NCI-H446 (cell line): ENCODE data around the gene ZIC2.
"Not testable (repeated sequence)": the region's sequence is repeated elsewhere in the genome, so short reads cannot be mapped to it uniquely, and the experiment has no call there.

ENCODE experiments used
- DNase-seq, 2 experiments: peaks; one replicate each; lab custom pipeline; 2025; lab: John Stamatoyannopoulos, UW

ZIC2 gene

DNA sequence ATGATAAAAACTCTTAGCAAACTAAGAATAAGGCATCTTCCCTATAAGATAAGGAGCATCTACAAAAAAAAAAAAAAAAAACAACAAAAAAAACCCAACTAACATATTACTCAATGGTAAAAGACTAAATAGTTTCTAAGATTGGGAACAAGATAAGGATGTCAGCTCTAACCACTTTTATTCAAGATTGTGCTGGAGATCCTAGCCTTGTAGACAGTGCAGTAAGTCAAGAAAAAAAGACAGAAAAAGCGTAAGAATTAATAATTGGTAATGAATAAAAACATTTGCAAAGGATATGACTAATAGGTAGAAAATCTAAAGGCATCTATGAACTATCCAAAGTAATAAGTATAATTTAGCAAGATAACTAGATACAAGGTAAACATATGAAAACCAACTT lies 33.0 kb downstream of the ZIC2 start:
- DNase-seq: no peak

GRCh38 chr13:100019780-100020356 lies 38.3 kb downstream of the ZIC2 start:
- no peak for DNase-seq

DNA sequence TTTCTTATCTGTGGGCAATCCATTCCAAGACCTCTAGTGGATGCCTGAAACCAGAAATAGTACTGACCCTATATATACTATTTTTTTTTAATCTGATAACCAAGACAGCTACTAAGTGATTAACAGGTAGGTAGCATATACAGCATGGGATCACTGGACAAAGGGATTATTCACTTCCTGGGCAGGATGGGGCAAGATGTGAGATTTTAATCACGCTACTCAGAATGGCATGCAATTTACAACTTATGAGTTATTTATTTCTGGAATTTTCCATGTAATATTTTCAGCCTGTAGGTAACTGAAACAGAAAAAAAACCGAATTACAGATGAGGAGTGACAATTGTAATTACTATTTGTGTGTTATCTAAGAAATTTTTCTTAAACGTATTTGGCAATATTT lies 41.2 kb downstream of the ZIC2 start:
- DNase-seq: no peak

DNA sequence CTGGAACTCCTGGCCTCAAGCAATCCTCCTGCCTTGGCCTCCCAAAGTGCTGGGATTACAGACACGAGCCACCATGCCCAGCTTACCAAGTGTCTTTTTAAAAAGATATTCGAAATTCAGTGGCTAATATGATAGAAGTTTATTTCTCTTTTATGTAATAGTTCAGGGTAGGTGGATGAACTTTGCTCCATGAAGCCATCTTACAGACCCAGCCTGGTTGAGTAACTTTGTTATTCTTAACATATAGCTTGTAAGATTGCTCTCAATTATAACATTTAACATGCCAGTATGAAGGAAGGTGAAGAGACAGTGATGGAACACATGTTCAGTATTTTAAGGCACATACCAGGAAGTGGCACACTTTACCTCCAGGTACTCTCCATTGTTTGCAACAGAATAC lies 42.4 kb downstream of the ZIC2 start:
- DNase-seq: no peak

- DNase-seq: no peak
Measured at GRCh38 chr13:100029933-100030332, 48.3 kb downstream of the ZIC2 start.

DNA sequence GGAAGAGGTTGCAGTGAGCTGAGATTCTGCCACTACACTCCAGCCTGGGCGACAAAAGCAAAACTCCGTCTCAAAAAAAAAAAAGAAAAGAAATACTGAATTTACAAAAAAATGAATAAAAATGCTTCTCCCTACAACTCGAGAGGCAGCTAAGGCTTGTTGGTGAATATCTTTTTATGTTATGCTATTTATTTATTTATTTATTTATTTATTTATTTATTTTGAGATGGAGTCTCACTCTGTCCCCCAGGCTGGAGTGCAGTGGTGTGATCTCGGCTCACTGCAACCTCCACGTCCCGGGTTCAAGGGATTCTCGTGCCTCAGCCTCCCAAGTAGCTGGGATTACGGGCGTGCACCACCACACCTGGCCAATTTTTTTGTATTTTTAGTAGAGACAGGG lies 51.1 kb downstream of the ZIC2 start:
- DNase-seq: not testable (repeated sequence)

DNA sequence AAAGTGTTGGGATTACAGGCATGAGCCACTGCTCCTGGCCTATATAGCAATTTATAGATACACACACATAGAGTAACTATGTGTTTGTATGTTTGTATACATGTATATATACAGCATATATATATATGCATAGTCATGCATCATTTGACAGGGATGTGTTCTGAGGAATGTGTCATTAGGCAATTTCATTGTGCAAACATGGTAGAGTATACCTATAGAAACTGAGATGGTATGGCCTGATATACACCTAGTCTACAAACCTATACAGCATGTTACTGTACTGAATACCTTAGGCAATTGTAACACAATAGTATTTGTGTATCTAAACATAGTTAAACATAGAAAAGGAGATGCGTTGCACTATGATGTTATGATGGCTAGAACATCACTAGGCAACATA lies 54.4 kb downstream of the ZIC2 start:
- DNase-seq: no peak
